Left renal pelvis (tissue), 4 donors: ENCODE measurements around the gene KCNG1. TPM values are rescaled to one million over a fixed set of nuclear protein-coding genes. Genes with fewer than 3 reads are reported as not detected.

Source experiments
- DNase-seq, 4 donors: peaks; one replicate each; pipeline ENCODE4 v3.0.0-alpha.2; 2013; ENCODE audit warnings: low read depth in 4 of 4, low spot score in 3 of 4
- polyA plus RNA-seq, 4 donors: library from polyadenylated mRNA; unstranded; fragments of 120-200 nt; gene quantifications; one replicate each; pipeline ENCODE4 v1.2.1, GENCODE V29; 2013; ENCODE audit not compliant: insufficient read length in 4 of 4

Gene KCNG1
- polyA plus RNA-seq, 4 donors: 1.7 to 8.7 (median 4.1) TPM

- no peak for DNase-seq
Observed at GRCh38 chr20:51036827-51037531, 14.1 kb upstream of the KCNG1 start.

GRCh38 chr20:51036226-51036625 is 13.3 kb upstream of the KCNG1 start:
- DNase-seq: no peak

- DNase-seq: no peak
Observed at GRCh38 chr20:51034988-51035656, 12.2 kb upstream of the KCNG1 start.

GRCh38 chr20:51034476-51034875 is 11.6 kb upstream of the KCNG1 start:
- DNase-seq: no peak

- no peak for DNase-seq
Observed at GRCh38 chr20:51029963-51030920, 7.3 kb upstream of the KCNG1 start.

GRCh38 chr20:51029556-51029955 is 6.6 kb upstream of the KCNG1 start:
- no peak for DNase-seq

GRCh38 chr20:51028616-51029212 is 5.8 kb upstream of the KCNG1 start:
- DNase-seq: no peak

- DNase-seq: no peak
Observed at GRCh38 chr20:51027035-51027795, 4.3 kb upstream of the KCNG1 start.

- no peak for DNase-seq
Observed at GRCh38 chr20:51026269-51026668, 3.4 kb upstream of the KCNG1 start.

- no peak for DNase-seq
Observed at GRCh38 chr20:51024761-51025160, 1.9 kb upstream of the KCNG1 start.

GRCh38 chr20:51023617-51024155 is 779 bp upstream of the KCNG1 start:
- no peak for DNase-seq

- DNase-seq: no peak
Observed at GRCh38 chr20:51022227-51022802, 592 bp downstream of the KCNG1 start.

GRCh38 chr20:51021067-51022025 is 1.6 kb downstream of the KCNG1 start:
- DNase-seq: no peak

- DNase-seq: no peak
Observed at GRCh38 chr20:51020657-51021056, 2.2 kb downstream of the KCNG1 start.

GRCh38 chr20:51019656-51020592 is 3.0 kb downstream of the KCNG1 start:
- no peak for DNase-seq

GRCh38 chr20:51017251-51017650 is 5.7 kb downstream of the KCNG1 start:
- DNase-seq: no peak

GRCh38 chr20:51016521-51016920 is 6.4 kb downstream of the KCNG1 start:
- DNase-seq: no peak
